Activated effector memory CD4-positive, alpha-beta T cell treated with anti-CD3 and anti-CD28 coated beads, Interleukin-2, amount 50 U/mL, for 16 hours (primary cell): ENCODE measurements around the gene TECPR2.

Experiments used
- DNase-seq: peaks from one replicate; pipeline ENCODE4 v3.0.0-alpha.2; 2020

The TECPR2 gene

GRCh38 chr14:102472791-102473150 is 110.0 kb downstream of the TECPR2 start:
- DNase-seq, result no peak

GRCh38 chr14:102473559-102473958 is 110.8 kb downstream of the TECPR2 start:
- DNase-seq, result no peak

- DNase-seq, result no peak
Observed at GRCh38 chr14:102474934-102475333, 112.2 kb downstream of the TECPR2 start.

- DNase-seq, result no peak
Observed at GRCh38 chr14:102479107-102479506, 116.4 kb downstream of the TECPR2 start.

- no peak for DNase-seq
Observed at GRCh38 chr14:102479777-102480176, 117.0 kb downstream of the TECPR2 start.

- no peak for DNase-seq
Observed at GRCh38 chr14:102481371-102481770, 118.6 kb downstream of the TECPR2 start.

- DNase-seq, result no peak
Observed at GRCh38 chr14:102481791-102482238, 119.1 kb downstream of the TECPR2 start.

GRCh38 chr14:102484316-102484715 is 121.6 kb downstream of the TECPR2 start:
- DNase-seq, result no peak

- DNase-seq, result peak; percentile 50
Observed at GRCh38 chr14:102485693-102486512, 123.2 kb downstream of the TECPR2 start.

- no peak for DNase-seq
Observed at GRCh38 chr14:102486513-102487203, 123.9 kb downstream of the TECPR2 start.

GRCh38 chr14:102487204-102487577 is 124.5 kb downstream of the TECPR2 start:
- no peak for DNase-seq

GRCh38 chr14:102490456-102490855 is 127.7 kb downstream of the TECPR2 start:
- no peak for DNase-seq

GRCh38 chr14:102491366-102491765 is 128.6 kb downstream of the TECPR2 start:
- no peak for DNase-seq

- DNase-seq, result no peak
Observed at GRCh38 chr14:102491786-102492530, 129.2 kb downstream of the TECPR2 start.

GRCh38 chr14:102492531-102492910 is 129.8 kb downstream of the TECPR2 start:
- DNase-seq, result no peak

- DNase-seq, result no peak
Observed at GRCh38 chr14:102493096-102493495, 130.4 kb downstream of the TECPR2 start.

- DNase-seq, result no peak
Observed at GRCh38 chr14:102493585-102493984, 130.8 kb downstream of the TECPR2 start.

GRCh38 chr14:102495491-102496330 is 133.0 kb downstream of the TECPR2 start:
- no peak for DNase-seq

GRCh38 chr14:102496331-102496691 is 133.6 kb downstream of the TECPR2 start:
- DNase-seq, result no peak

GRCh38 chr14:102496958-102497744 is 134.4 kb downstream of the TECPR2 start:
- no peak for DNase-seq

GRCh38 chr14:102497998-102498677 is 135.4 kb downstream of the TECPR2 start:
- no peak for DNase-seq
